Gastrocnemius medialis (tissue), 4 donors: Measurements from ENCODE around the gene CHMP5. TPM values are rescaled to one million over a fixed set of nuclear protein-coding genes. Genes with fewer than 3 reads are reported as not detected.

Experiments used
- ATAC-seq, 2 donors: fragments of 150-250 bp; one replicate each; pipeline ENCODE4 v1.9.1; 2016
- DNase-seq, 2 donors: peaks; one replicate each; pipeline ENCODE4 v3.0.0-alpha.2; 2019
- H3K27ac ChIP-seq, 4 donors: fragments of 200-600 bp; sonication (generic); 1 replicate in 1 of 4; 2 replicates in 3 of 4; pipeline ENCODE4 v1.5.1; 2016 to 2018; ENCODE audit warnings: mild to moderate bottlenecking in 2 of 4, moderate library complexity in 1 of 4
- H3K27me3 ChIP-seq, 3 donors: fragments of 200-600 bp; sonication (generic) in 2 of 3; 1 replicate in 1 of 3; 2 replicates in 2 of 3; pipeline versions ENCODE4 v1.5.1 to v1.6.0; 2016 to 2019; ENCODE audit warnings: mild to moderate bottlenecking in 1 of 3, moderate library complexity in 1 of 3
- H3K36me3 ChIP-seq, 2 donors: fragments of 200-600 bp; sonication (generic) in 1 of 2; one replicate each; pipeline ENCODE4 v1.5.1; 2017 to 2018
- H3K4me1 ChIP-seq, 2 donors: fragments of 200-600 bp; sonication (generic) in 1 of 2; one replicate each; pipeline ENCODE4 v1.5.1; 2016 to 2017; ENCODE audit warnings: mild to moderate bottlenecking in 2 of 2
- H3K4me3 ChIP-seq, 4 donors: fragments of 200-600 bp; sonication (generic) in 3 of 4; 1 replicate in 1 of 4; 2 replicates in 3 of 4; pipeline ENCODE4 v1.5.1; 2016 to 2019; ENCODE audit warnings: mild to moderate bottlenecking in 2 of 4
- H3K9me3 ChIP-seq, 3 donors: fragments of 200-600 bp; sonication (generic) in 2 of 3; 1 replicate in 1 of 3; 2 replicates in 2 of 3; pipeline ENCODE4 v1.5.1; 2016 to 2019
- CTCF ChIP-seq, 5 experiments: fragments of 450-650 bp in 3 of 5; fragments of 200-600 bp in 2 of 5; sonication (generic) in 2 of 5; IDR thresholded peaks in 4 of 5; conservative IDR thresholded peaks in 1 of 5; 1 replicate in 4 of 5; 2 replicates in 1 of 5; pipeline ENCODE4 v1.5.1; 2016 to 2019; ENCODE audit warnings: antibody characterized with exemption in 5 of 5, mild to moderate bottlenecking in 3 of 5, moderate library complexity in 3 of 5
- POLR2A ChIP-seq, 2 donors: fragments of 450-650 bp; IDR thresholded peaks; one replicate each; pipeline ENCODE4 v1.6.1; 2017; ENCODE audit warnings: antibody characterized with exemption in 2 of 2, mild to moderate bottlenecking in 2 of 2, moderate library complexity in 2 of 2
- in situ Hi-C, 4 donors: fragments of 200-750 bp; cut with MboI; loops; one replicate each; pipeline versions ENCODE4 v1.15.0 to v1.8.0; 2017; ENCODE audit warnings: low sequenced_read_pairs in 4 of 4
- intact Hi-C: fragments of 100-400 bp; cut with DNase I; formaldehyde crosslinking; loops from one replicate; pipeline ENCODE4 v1.15.1; 2023; ENCODE audit warnings: low total_unique reads
- total RNA-seq, 4 donors: library from RNA; depleted of rRNA; stranded (reverse); fragments of >200 nt; gene quantifications; one replicate each; pipeline versions ENCODE4 v1.1.0 to v1.2.3, GENCODE V29; 2016

CHMP5 gene
- total RNA-seq, 4 donors from 2014 or later = 42.8 to 50.7 (median 47.8) TPM

DNA sequence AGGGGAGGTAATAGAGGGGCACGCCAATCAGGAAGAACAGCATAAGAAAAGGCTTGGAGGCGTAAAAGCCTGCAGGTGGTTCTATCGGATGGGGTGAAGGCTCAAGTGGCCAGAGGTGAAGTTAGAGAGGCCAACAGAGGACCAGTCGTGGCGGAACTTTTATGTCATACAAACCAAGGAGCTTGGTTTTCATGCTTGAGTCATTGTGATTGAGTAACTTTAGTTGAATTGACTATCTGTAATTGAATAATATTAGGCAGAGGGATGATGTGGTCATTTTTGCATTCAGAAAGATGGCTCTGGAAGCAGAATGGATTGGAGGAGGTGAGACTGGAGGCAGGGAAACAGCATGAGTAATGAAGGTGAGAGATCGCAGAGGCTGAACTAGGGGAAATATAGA is 32.0 kb upstream of the CHMP5 start:
- H3K27ac ChIP-seq = no peak overlapping the region
- no peaks in the 10 kb centered on the region for H3K27me3 ChIP-seq
- DNase-seq (no peak), ATAC-seq (no peak)
- H3K4me1 ChIP-seq = no peaks in the 10 kb centered on the region
- in situ Hi-C loops = no loop called here
- TF ChIP-seq POLR2A (IDR thresholded peaks at IDR 0.05) (no peak), CTCF (IDR thresholded peaks at IDR 0.05 in 4 of 5, conservative IDR thresholded peaks at IDR 0.05 in 1 of 5) (no peak)
- H3K4me3 ChIP-seq = no peak overlapping the region
- intact Hi-C loops = no loop called here
- no peaks in the 10 kb centered on the region for H3K9me3 ChIP-seq
- no peaks in the 10 kb centered on the region for H3K36me3 ChIP-seq

- DNase-seq = peak in 1 of 2 donors; percentile 26
These were observed 31.1 kb upstream of the CHMP5 start for GRCh38 chr9:33233626-33234342.

DNA sequence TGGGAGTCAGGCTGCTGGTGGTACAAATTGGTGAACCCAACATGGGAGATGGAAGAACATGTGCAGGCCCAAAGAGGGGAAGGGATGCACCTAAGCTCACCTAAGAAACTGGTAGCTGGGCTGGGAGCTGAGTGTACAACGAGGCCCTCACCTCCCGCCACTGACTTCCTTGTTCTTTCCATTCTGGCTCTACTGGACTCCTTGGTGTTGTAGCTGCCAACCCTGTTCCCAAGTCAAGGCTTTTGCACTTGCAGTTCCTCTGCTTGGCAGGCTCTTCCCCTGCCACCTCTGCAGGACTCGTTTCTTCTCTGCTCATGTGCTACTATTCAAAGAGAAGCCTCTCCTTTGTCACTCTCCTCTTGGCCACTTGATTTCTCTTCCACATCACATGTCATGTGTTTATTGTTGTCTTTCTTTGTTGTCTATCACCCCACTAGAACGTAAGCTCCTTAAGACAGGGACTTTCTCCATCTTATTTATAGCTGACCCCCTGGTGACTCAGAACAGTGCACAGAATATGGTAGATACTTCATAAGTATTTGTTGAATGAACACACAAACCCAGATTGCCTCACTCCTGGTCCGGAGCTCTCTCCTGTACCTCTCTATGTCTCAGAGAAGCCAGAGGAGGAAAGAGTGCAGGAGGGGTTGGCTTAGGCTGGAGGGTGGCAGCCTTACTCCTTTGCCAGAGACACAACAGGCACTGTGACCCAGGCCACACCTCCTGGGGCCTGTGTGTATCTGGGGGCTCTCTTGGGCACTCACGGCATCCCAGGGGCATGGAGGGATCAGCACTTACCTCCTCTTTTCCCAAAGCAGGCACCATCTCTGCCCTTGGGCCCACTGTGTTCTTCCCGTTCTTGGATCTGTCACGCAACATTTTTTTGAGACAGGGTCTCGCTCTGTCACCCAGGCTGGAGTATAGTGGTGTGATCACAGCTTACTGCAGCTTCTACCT is 30.1 kb upstream of the CHMP5 start:
- no peak for TF ChIP-seq POLR2A (IDR thresholded peaks at IDR 0.05)
- Histone ChIP-seq H3K27me3 (no peaks in the 10 kb centered on the region), H3K4me1 (peaks cover 8% of the 10 kb centered on the region in 2 donors), H3K27ac (no peak overlapping the region), H3K9me3 (no peaks in the 10 kb centered on the region), H3K4me3 (no peak overlapping the region), H3K36me3 (no peaks in the 10 kb centered on the region)
- ATAC-seq (no peak), DNase-seq (no peak)
- intact Hi-C loops = no loop called here
- in situ Hi-C loops = no loop called here

More at GRCh38 chr9:33233626-33234342, 31.1 kb upstream of the CHMP5 start:
- ATAC-seq = no peak
- Histone ChIP-seq H3K36me3 (no peaks in the 10 kb centered on the region), H3K27ac (no peak overlapping the region), H3K27me3 (no peaks in the 10 kb centered on the region), H3K9me3 (no peaks in the 10 kb centered on the region), H3K4me1 (no peaks in the 10 kb centered on the region), H3K4me3 (no peak overlapping the region)
- intact Hi-C loops = no loop called here
- in situ Hi-C loops = no loop called here
- no peak for TF ChIP-seq CTCF (IDR thresholded peaks at IDR 0.05 in 4 of 5, conservative IDR thresholded peaks at IDR 0.05 in 1 of 5)
- no peak for TF ChIP-seq POLR2A (IDR thresholded peaks at IDR 0.05)

DNA sequence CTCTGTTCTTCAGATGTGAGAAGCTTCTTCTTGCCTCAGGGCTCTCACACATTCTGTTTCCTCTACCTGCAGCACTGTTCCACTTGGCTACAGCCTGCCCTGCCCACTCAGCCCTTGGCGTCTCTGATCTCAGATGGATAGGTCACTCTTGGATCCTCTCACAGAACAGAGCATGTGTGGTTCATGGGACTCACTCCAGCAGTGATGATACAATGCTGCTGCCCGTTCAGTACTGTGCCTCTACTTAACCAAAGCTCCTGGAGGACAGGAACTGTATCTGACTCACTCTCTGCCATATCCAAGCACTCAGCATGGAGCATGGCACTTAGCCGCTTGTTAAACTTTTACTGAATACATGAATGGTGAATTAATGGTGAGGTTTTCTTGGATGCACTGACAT is 28.3 kb upstream of the CHMP5 start:
- H3K27me3 ChIP-seq = no peaks in the 10 kb centered on the region
- H3K27ac ChIP-seq = no peak overlapping the region
- no peak for DNase-seq
- peaks cover 13 to 14% of the 10 kb centered on the region in 2 donors for H3K4me1 ChIP-seq
- TF ChIP-seq POLR2A (IDR thresholded peaks at IDR 0.05) = no peak
- TF ChIP-seq CTCF (IDR thresholded peaks at IDR 0.05 in 4 of 5, conservative IDR thresholded peaks at IDR 0.05 in 1 of 5) = no peak
- in situ Hi-C loops (no loop called here), intact Hi-C loops (no loop called here)
- no peaks in the 10 kb centered on the region for H3K9me3 ChIP-seq
- H3K36me3 ChIP-seq = no peaks in the 10 kb centered on the region
- H3K4me3 ChIP-seq = no peak overlapping the region
- ATAC-seq = no peak

GRCh38 chr9:33239921-33240320 is 24.9 kb upstream of the CHMP5 start, which contains the start of gene SPINK4:
TSS of gene SPINK4 (plus strand) at chr9:33240167. CDS start at chr9:33240209, 42 bp downstream.
- H3K4me3 ChIP-seq = no peak within 1 kb of the TSS
- peak within 1 kb of the TSS in 3 of 4 donors; percentile 39 to 54 (median 45) for H3K27ac ChIP-seq
- ATAC-seq (peak; percentile 57 to 70), DNase-seq (peak in 1 of 2 donors; percentile 63)
- TF ChIP-seq CTCF (IDR thresholded peaks at IDR 0.05 in 4 of 5, conservative IDR thresholded peaks at IDR 0.05 in 1 of 5) (no peak), POLR2A (IDR thresholded peaks at IDR 0.05) (no peak)
- H3K4me1 ChIP-seq = peaks cover 13 to 14% of the 10 kb centered on the region in 2 donors
- H3K9me3 ChIP-seq = no peaks in the 10 kb centered on the region
- no peaks in the 10 kb centered on the region for H3K36me3 ChIP-seq
- H3K27me3 ChIP-seq = no peaks in the 10 kb centered on the region
- in situ Hi-C loops (no loop called here), intact Hi-C loops (no loop called here)
